GM10847 (cell line): Measurements from ENCODE around the gene TNK1.

Experiments
- POLR2A ChIP-seq: IDR thresholded peaks from 2 replicates; pipeline ENCODE4 v1.6.1; 2011; ENCODE audit not compliant: insufficient read length; ENCODE audit errors: extremely low read depth

The TNK1 gene

DNA sequence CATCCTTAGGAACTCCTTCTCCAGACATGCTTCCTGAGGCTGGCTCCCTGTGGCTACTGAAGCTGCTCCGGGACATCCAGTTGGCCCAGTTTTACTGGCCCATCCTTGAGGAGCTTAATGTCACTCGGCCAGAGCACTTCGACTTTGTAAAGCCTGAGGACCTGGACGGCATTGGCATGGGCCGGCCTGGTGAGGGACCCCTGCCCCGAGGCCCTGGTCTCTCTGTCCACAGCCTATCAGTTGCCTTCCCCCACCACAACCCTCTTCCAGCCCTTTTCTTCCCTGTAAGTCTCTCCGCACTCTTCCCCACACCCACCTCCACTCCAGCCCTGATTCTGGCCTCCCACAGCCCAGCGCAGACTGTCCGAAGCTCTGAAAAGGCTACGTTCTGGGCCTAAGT lies 2.0 kb downstream of the TNK1 start:
- no peak for TF ChIP-seq POLR2A

DNA sequence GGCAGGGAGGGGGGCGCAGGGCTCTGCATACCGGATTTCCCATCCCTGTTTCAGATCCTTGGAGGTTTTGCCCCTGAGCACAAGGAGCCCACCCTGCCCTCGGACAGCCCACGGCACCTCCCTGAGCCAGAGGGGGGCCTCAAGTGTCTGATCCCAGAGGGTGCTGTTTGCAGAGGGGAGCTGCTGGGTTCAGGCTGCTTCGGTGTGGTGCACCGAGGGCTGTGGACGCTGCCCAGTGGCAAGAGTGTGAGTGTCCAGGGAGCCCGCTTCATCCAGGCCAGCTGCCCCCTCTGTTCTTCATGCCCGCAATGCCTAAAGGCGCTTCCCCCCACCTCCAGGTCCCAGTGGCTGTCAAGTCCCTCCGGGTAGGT lies 2.5 kb downstream of the TNK1 start:
- no peak for TF ChIP-seq POLR2A

DNA sequence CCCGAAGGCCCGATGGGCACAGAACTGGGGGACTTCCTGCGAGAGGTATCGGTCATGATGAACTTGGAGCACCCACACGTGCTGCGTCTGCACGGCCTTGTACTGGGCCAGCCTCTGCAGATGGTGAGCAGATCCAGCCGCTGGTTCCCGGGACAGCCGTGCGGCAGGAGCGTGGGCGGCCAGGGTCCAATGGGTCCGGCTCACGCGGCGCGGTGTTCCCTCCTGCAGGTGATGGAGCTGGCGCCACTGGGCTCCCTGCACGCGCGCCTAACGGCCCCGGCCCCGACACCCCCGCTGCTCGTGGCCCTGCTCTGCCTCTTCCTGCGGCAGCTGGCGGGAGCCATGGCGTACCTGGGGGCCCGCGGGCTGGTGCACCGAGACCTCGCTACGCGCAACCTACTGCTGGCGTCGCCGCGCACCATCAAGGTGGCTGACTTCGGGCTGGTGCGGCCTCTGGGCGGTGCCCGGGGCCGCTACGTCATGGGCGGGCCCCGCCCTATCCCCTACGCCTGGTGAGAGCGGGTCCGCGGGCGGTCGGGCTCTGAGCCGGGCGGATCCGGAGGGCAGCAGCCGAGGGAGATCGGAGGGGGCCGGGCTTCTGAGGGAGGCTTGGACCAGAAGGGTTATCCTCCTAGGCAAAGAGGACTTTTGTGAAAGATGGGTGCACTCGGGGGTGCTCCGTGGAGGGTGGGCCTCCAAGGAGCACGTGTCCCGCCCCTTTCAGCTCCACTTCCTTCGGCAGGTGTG lies 3.0 kb downstream of the TNK1 start:
- TF ChIP-seq POLR2A: peak; percentile 28

DNA sequence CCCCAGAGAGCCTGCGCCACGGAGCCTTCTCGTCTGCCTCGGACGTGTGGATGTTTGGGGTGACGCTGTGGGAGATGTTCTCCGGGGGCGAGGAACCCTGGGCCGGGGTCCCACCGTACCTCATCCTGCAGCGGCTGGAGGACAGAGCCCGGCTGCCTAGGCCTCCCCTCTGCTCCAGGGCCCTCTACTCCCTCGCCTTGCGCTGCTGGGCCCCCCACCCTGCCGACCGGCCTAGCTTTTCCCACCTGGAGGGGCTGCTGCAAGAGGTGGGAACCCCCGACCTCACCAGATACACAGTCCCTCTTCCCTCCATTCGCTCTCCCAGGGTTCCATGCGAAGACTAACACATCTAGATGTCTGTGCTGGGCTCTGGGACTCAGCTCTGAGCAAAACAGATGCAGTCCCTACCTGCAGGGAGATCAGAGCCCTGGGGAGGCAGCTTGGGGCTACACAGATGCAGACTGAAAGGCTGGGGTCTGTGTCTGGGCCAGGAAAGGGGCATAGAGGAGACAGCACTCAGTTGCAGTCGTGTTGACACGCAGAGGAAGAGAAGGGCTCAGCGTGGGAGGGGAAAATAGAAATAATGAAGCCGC lies 3.7 kb downstream of the TNK1 start:
- TF ChIP-seq POLR2A: no peak

DNA sequence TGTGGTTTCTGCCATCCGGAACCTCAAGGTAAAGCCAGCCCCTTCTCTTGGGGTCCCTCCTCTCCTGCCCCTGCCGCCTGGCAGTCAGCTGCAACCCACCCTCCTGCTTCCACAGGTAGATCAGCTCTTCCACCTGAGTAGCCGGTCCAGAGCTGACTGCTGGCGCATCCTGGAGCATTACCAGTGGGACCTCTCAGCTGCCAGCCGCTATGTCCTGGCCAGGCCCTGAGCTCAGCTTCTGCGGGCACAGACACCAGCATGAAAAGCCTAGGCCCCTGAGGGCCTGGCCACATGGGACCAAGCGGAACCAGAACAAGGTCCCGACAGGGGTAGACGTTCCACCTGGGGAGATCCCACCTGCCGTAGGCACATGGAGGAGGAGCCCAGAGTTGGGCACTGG lies 8.0 kb downstream of the TNK1 start:
- TF ChIP-seq POLR2A: no peak

DNA sequence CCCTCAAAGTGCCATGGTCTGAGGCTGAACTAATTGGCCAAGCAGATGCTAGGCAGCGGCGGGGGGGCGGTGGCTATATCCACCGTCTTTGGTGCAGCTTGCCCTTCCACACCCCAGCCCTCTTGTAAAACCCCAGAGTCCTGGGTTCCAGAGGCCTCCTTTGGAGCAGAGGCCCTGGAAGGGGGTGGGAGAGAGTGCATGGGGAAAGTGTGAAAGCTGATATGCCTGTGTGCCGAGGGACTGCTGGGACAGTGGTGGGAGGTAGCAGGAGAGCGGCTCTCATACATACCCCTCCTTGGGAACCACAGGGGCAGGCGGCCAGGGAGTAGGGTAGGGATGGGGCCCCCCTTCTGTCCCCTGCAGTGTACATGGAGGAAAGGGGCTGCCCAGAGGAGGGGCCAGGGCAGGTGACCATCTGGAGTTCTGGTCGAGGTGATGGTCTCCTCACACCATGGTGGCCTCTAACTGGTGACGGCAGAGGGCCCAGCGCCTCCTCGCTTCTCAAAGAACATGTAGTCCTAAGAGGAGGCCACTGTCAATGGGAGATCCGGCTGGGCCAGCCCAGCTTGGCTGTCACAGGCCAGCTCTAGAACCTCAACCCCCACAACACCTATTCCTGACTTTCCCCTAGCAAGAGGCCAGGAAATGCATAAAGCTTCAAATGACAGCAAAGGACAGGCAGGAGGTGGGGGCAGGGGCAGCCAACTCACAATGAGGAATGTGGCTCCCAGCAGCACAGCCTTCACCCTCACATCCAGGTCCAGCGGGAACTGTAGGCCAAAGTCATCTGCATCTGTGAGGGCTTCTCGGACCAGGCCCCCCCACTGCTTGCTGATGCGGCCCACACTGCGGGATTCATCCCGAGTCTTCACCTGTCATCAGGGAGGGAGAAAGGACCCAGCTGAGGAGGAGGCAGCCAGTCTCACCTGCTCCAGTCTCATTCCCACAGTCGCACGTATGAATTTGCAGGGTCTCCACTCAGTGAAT lies 9.3 kb downstream of the TNK1 start:
- no peak for TF ChIP-seq POLR2A

DNA sequence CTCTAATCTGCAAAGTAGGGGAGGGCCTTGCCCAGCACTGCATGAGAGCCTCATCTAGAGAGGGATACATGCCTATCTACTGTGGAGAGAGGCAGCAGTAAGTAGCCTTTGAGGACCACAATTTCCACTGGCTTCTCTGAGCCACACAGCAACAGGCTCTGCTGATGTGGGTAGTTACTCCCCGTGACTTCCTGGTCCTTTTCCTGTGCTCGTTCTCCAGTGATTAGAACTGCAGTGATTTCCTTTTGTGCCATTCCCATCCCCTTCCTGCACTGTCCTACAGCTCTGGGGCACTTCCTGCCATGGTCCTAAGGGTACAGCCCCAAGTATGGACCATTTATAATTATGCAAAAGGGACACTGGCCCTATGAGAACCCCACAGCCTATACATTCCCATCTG lies 10.4 kb downstream of the TNK1 start:
- no peak for TF ChIP-seq POLR2A

DNA sequence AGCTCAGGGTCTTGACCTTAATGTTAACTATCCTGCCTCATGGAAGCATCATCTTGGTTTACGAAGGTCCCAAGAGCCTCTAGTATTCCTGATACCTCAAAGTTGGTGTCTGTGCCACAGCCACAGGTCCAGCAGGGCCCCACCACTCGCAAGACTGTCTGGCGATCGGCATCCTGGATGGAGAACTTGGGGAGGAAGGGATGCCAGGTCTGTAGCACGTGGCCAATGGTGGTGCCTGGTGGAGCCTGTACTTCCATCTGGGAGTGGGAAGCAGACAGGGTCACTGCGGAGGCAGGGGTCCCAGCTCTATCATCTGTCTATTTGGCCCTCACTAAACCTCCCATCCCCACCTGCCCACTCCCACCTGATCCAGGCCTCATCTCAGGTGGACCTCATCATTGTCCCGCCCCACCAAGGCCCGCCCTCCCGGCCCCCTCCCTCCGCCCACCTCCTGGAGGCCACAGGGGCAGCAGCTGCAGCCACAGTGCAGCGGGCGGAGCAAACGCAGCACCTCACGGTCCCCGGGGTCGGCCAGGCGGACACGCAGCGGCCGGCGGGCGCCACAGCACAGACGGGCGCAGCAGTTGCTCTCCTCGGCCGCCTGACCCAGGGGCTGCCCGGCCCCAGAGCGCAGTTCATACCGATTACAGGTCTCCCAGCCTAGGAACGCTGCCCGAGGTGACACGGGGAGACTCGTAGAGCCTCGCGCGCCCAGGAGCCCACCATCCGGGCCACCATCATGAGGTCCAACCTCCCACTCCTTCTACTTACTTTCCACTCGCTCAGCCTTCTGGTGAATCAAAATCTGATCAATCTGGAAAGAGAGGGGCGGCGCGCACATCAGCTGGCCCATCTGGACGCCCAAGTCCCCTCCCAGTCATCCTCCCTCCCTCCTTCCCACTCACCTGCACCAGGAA lies 12.1 kb downstream of the TNK1 start:
- TF ChIP-seq POLR2A: no peak

DNA sequence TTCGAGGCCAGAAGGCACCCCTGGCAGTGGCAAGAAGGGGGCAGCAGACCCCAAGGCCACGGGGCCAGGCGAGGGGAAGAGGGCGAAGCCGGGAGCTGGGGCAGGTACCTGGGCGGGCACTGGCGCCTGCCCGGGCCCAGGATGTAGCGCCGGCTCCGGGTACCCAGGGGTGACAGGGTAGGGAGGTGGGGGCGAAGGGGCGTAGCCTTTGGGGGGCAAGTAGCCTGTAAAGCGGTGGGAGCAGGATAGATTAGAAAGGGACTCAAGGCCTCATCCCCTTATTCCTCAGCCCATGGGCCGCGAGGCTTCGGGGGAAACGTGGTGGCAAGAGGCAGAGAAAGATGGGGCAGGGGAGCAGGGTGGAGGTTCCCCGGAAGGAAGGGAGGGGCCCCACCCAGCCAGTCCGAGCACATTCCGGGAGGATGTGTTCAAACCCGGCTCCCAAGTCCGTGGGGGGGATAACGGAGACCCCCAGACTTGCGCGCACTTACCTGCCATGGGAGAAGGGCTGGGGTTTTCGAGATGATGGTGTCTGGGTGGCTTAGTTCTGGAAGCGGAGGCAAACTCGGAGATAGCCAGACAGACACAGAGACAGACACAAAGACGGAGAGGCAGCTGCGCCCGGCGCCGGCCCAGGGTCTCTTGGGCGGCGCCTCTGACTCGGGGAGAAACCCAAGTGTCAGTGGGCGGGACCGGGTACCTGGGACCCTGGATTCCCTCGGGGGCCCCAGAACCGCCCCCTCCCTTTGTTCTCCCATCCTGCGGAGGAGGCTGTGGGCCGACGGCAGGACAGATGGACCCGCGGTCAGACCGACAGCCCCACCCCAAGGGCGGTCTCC lies 12.9 kb downstream of the TNK1 start:
- no peak for TF ChIP-seq POLR2A

DNA sequence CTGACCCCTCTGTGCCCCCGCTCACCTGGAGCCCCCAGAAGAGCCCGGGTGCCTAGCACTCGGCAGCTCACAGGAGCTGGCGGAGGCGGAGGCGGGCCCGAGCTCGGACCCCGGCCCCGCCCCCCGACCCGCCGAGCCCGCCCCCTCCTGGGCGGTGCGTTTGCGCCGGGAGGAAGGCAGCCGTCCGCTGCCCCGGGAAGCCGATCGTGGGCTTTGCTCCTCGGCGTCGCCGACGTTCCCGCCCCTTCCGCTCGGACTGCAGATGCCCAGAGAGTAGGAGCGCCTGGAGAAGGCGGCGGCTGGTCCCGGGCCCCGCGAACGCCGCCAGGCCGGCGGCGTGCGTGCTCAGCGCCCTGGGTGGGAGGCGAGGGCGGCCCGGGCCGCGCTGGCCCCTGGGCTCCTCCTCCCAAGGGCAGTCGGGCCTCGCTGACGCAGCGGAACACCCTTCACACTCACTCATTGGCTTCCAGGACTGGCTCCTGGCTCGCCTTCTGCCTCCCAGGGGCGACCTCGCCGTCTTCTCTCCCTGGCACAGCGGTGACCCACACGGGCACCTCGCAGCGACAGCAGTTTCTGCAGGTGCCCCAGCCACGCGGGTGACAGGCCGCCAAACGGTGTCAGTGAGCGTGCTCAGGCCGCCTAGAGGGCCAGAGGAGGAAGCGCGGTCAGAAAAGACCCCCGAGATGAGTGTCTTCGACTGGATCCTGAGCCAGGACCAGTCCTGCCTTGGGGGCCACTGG lies 13.7 kb downstream of the TNK1 start, which contains the start of gene PLSCR3:
Gene PLSCR3 (minus strand): TSS at position 74 of the 740 bp plus-strand sequence. CDS start 415 bp downstream, outside the sequence.
- peak; percentile 72 for TF ChIP-seq POLR2A

DNA sequence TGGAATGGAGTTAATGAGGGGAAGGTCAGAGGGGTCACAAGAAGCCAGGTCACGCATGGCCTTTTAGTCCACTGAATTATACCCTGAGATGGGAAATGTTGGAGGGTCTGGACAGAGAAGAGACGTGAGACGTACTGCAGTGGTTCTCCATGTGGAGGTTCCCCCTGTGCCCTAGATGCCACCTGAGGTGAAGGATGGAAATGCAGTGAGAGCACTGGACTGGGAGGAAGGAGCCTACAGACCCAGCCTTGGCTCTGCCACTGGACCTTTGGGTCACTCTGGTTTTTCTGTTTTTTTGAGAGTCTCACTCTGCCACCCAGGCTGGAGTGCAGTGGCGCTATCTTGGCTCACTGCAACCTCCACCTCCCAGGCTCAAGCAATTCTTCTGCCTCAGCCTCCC lies 15.3 kb downstream of the TNK1 start:
- TF ChIP-seq POLR2A: no peak

DNA sequence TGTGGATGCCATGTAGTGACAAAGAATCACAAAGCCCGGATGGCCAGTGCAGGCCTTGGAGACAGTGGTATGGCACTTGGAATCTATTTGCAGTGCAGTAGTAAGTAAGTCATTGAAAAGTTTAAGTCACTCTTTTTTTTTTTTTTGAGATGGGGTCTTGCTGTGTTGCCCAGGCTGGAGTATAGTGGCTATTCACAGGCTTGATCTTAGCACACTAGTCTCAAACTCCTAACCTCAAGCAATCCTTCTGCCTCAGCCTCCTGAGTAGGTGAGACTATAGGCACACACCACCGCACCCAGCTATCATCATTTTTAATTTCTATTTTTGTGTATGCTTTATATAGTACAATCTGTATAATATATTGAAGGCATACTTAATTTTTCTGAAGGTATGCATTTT lies 17.7 kb downstream of the TNK1 start:
- no peak for TF ChIP-seq POLR2A

DNA sequence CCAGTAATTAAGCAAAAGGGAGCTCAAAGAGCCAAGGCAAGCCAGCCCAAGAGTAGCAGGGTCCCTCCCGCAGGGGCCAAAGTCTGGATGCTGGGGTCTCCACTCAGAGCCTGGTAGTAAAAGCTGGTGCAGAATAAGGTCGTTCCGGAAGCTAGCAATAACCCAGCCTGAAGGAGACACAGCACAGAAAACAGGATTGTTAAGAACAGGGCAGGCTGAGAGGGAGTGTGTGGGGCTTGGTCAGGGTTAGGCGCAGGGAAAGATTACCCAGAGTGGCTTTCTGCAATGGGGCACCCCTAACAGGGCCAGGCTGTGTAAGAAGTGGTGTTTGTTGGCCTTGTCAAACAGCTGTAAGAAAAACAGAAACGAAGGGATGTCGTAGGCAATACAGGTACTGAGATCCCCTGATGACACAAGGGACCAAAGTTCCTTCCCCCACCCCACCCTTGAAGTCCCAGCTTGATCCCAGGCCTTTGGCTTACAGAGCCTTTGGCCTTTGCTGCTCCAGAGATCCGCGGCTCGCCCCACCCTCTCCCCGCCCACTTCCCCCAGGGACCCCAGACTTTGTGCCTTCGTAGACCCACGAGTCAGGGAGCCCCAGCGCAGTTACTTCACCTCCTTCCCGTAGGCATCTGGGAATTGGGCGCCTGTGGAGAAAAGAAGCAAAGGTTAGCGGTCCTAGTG lies 22.3 kb downstream of the TNK1 start:
- TF ChIP-seq POLR2A: no peak
